Hepatocyte (in vitro differentiated cells): ENCODE results near the gene WNT3A. TPM values are rescaled to one million over a fixed set of nuclear protein-coding genes. Genes with fewer than 3 reads are reported as not detected.

Experiments
- DNase-seq: peaks from one replicate; pipeline ENCODE4 v3.0.0-alpha.2; 2016; ENCODE audit warnings: low spot score
- H2AFZ ChIP-seq: fragments of 200-600 bp; sonication (generic); 2 replicates; pipeline ENCODE4 v1.6.0; 2016; ENCODE audit warnings: antibody characterized with exemption, mild to moderate bottlenecking
- H3K27ac ChIP-seq: fragments of 200-600 bp; sonication (generic); 2 replicates; pipeline ENCODE4 v1.5.1; 2016; ENCODE audit warnings: mild to moderate bottlenecking
- H3K27me3 ChIP-seq: fragments of 200-600 bp; sonication (generic); 2 replicates; pipeline ENCODE4 v1.6.1; 2016
- H3K36me3 ChIP-seq: fragments of 200-600 bp; sonication (generic); replicated peaks from 2 replicates; pipeline ENCODE4 v1.5.1; 2016; ENCODE audit warnings: low read depth; ENCODE audit not compliant: insufficient read depth
- H3K4me1 ChIP-seq: fragments of 200-600 bp; sonication (generic); 2 replicates; pipeline ENCODE4 v1.5.1; 2016; ENCODE audit warnings: mild to moderate bottlenecking, moderate library complexity; ENCODE audit not compliant: insufficient read depth
- H3K4me2 ChIP-seq: fragments of 200-600 bp; sonication (generic); 2 replicates; pipeline ENCODE4 v1.6.0; 2016
- H3K4me3 ChIP-seq: fragments of 200-600 bp; sonication (generic); 2 replicates; pipeline ENCODE4 v1.5.1; 2016; ENCODE audit warnings: mild to moderate bottlenecking
- H3K79me2 ChIP-seq: fragments of 200-600 bp; sonication (generic); 2 replicates; pipeline ENCODE4 v1.6.0; 2017; ENCODE audit warnings: mild to moderate bottlenecking
- H3K9me2 ChIP-seq: fragments of 200-600 bp; sonication (generic); replicated peaks from 2 replicates; pipeline ENCODE4 v1.6.0; 2017; ENCODE audit warnings: mild to moderate bottlenecking; ENCODE audit not compliant: insufficient read depth
- H3K9me3 ChIP-seq: fragments of 200-600 bp; sonication (generic); 2 replicates; pipeline ENCODE4 v1.5.1; 2016; ENCODE audit warnings: low read depth, mild to moderate bottlenecking
- H4K20me1 ChIP-seq: fragments of 200-600 bp; sonication (generic); 2 replicates; pipeline ENCODE4 v1.6.0; 2016; ENCODE audit warnings: mild to moderate bottlenecking; ENCODE audit not compliant: insufficient read depth, poor library complexity, severe bottlenecking
- CTCF ChIP-seq: fragments of 200-600 bp; sonication (generic); IDR thresholded peaks from 2 replicates; pipeline ENCODE4 v1.5.1; 2016; ENCODE audit warnings: antibody characterized with exemption, mild to moderate bottlenecking; ENCODE audit not compliant: poor library complexity
- EZH2 ChIP-seq: fragments of 200-600 bp; sonication (generic); IDR thresholded peaks from 2 replicates; pipeline ENCODE4 v1.6.1; 2016; ENCODE audit warnings: antibody characterized with exemption, mild to moderate bottlenecking, borderline replicate concordance
- EZH2phosphoT487 ChIP-seq: fragments of 200-600 bp; sonication (generic); IDR thresholded peaks from one replicate; pipeline ENCODE4 v1.6.1; 2018; ENCODE audit warnings: antibody characterized with exemption, mild to moderate bottlenecking, low read depth, moderate library complexity; ENCODE audit not compliant: unreplicated experiment, severe bottlenecking
- WGBS: methylation state at CpG from one replicate; pipeline ENCODE4 v1.1.6; 2016; ENCODE audit warnings: low lambda C conversion rate; ENCODE audit errors: missing lambda C conversion rate; 5-methylcytosine and 5-hydroxymethylcytosine counted together
- polyA plus RNA-seq: library from polyadenylated mRNA; unstranded; fragments of >200 nt; fragmentation: Nextera tagmentation; extraction: Ambion mirVana; gene quantifications from 2 replicates; pipeline ENCODE4 v1.2.1, GENCODE V29; 2016
- total RNA-seq: library from RNA; depleted of rRNA; stranded (reverse); fragments of >200 nt; gene quantifications from 2 replicates; pipeline ENCODE4 v1.2.3, GENCODE V29; 2014

The WNT3A gene
- total and polyA plus RNA-seq, 2 experiments from 2014 or later = 0.03 TPM; not detected in 1

- H3K4me2 ChIP-seq = no peak overlapping the region
- H3K27ac ChIP-seq = no peak overlapping the region
- no peaks in the 10 kb centered on the region for H3K36me3 ChIP-seq
- H3K27me3 ChIP-seq = peaks cover 56% of the 10 kb centered on the region
- no peaks in the 10 kb centered on the region for H3K4me1 ChIP-seq
- H4K20me1 ChIP-seq = no peaks in the 10 kb centered on the region
- H3K9me3 ChIP-seq = no peaks in the 10 kb centered on the region
- no peaks in the 10 kb centered on the region for H3K9me2 ChIP-seq
- no peak for DNase-seq
- no peak overlapping the region for H3K4me3 ChIP-seq
- H3K79me2 ChIP-seq = no peaks in the 10 kb centered on the region
- no peak overlapping the region for H2AFZ ChIP-seq
- WGBS = 69% methylated on average over 16 of the region's 16 CpGs
- TF ChIP-seq EZH2phosphoT487 = no peak
- no peak for TF ChIP-seq CTCF
- no peak for TF ChIP-seq EZH2
These were observed 5.0 kb downstream of the WNT3A start for GRCh38 chr1:228011721-228012311.

GRCh38 chr1:228012555-228012954 is 5.8 kb downstream of the WNT3A start:
- Histone ChIP-seq H3K79me2 (no peaks in the 10 kb centered on the region), H3K9me3 (no peaks in the 10 kb centered on the region), H3K27me3 (peaks cover 50% of the 10 kb centered on the region), H4K20me1 (no peaks in the 10 kb centered on the region), H3K27ac (no peak overlapping the region), H3K4me3 (no peak overlapping the region), H2AFZ (no peak overlapping the region), H3K36me3 (no peaks in the 10 kb centered on the region), H3K4me2 (no peak overlapping the region), H3K4me1 (no peaks in the 10 kb centered on the region), H3K9me2 (no peaks in the 10 kb centered on the region)
- WGBS = 90% methylated on average over 5 of the region's 5 CpGs
- no peak for DNase-seq
- TF ChIP-seq EZH2 = no peak
- TF ChIP-seq EZH2phosphoT487 = no peak
- no peak for TF ChIP-seq CTCF

GRCh38 chr1:228013131-228013934 is 6.5 kb downstream of the WNT3A start:
- TF ChIP-seq EZH2 (no peak), EZH2phosphoT487 (no peak), CTCF (no peak)
- no peaks in the 10 kb centered on the region for H3K79me2 ChIP-seq
- H3K27me3 ChIP-seq = peaks cover 42% of the 10 kb centered on the region
- no peak overlapping the region for H3K4me3 ChIP-seq
- H3K9me3 ChIP-seq = no peaks in the 10 kb centered on the region
- no peaks in the 10 kb centered on the region for H4K20me1 ChIP-seq
- no peak overlapping the region for H3K4me2 ChIP-seq
- 90% methylated on average over 24 of the region's 24 CpGs for WGBS
- H3K9me2 ChIP-seq = no peaks in the 10 kb centered on the region
- no peak overlapping the region for H2AFZ ChIP-seq
- no peak overlapping the region for H3K27ac ChIP-seq
- no peaks in the 10 kb centered on the region for H3K36me3 ChIP-seq
- no peaks in the 10 kb centered on the region for H3K4me1 ChIP-seq
- DNase-seq = no peak
